Osteoblast (primary cell): ENCODE data around the gene FILIP1L. TPM values are rescaled to one million over a fixed set of nuclear protein-coding genes. Genes with fewer than 3 reads are reported as not detected.

Experiments
- DNase-seq: peaks from one replicate; pipeline ENCODE4 v3.0.0; 2011; ENCODE audit warnings: low spot score, mixed read lengths; ENCODE audit not compliant: insufficient read length; ENCODE audit errors: missing footprints
- H2AFZ ChIP-seq: 2 replicates; pipeline ENCODE4 v1.6.0; 2011; ENCODE audit warnings: mild to moderate bottlenecking, low read length
- H3K27ac ChIP-seq: 2 replicates; pipeline ENCODE4 v1.5.1; 2011; ENCODE audit warnings: mild to moderate bottlenecking, low read depth, low read length, moderate library complexity
- H3K27me3 ChIP-seq: 2 replicates; pipeline ENCODE4 v1.6.0; 2012; ENCODE audit warnings: mild to moderate bottlenecking, control low read depth, inconsistent platforms, low read length, moderate library complexity; ENCODE audit not compliant: insufficient read depth
- H3K36me3 ChIP-seq: 2 replicates; pipeline ENCODE4 v1.5.1; 2011; ENCODE audit warnings: mild to moderate bottlenecking, low read length, control low read depth, moderate library complexity; ENCODE audit not compliant: insufficient read depth
- H3K4me1 ChIP-seq: 2 replicates; pipeline ENCODE4 v1.5.1; 2011; ENCODE audit warnings: mild to moderate bottlenecking, low read length, control low read depth, moderate library complexity; ENCODE audit not compliant: insufficient read depth
- H3K4me2 ChIP-seq: 2 replicates; pipeline ENCODE4 v1.6.0; 2011; ENCODE audit warnings: mild to moderate bottlenecking, low read length; ENCODE audit not compliant: insufficient read depth
- H3K4me3 ChIP-seq: fragments of 200-600 bp; sonication (generic); 3 replicates; pipeline ENCODE4 v1.5.1; 2012; ENCODE audit warnings: mild to moderate bottlenecking, low read length, inconsistent platforms; ENCODE audit not compliant: insufficient read depth
- H3K79me2 ChIP-seq: 2 replicates; pipeline ENCODE4 v1.6.0; 2012; ENCODE audit warnings: mild to moderate bottlenecking, low read length, control low read depth, inconsistent platforms; ENCODE audit not compliant: insufficient read depth
- H3K9me3 ChIP-seq: 2 replicates; pipeline ENCODE4 v1.5.1; 2011; ENCODE audit warnings: low read depth, low read length, control low read depth
- H4K20me1 ChIP-seq: 2 replicates; pipeline ENCODE4 v1.6.0; 2012; ENCODE audit warnings: mild to moderate bottlenecking, low read length, control low read depth; ENCODE audit not compliant: insufficient read depth
- total RNA-seq: library from RNA; depleted of rRNA; stranded (reverse); fragments of >200 nt; gene quantifications from 2 replicates; pipeline ENCODE4 v1.2.3, GENCODE V29; 2012
- TF ChIP-seq, protein P1 (sequence below): IDR thresholded peaks from 2 replicates; pipeline ENCODE4 v1.5.1; 2011; ENCODE audit warnings: mild to moderate bottlenecking, low read depth, low read length, moderate library complexity; ENCODE audit errors: extremely low read depth

FILIP1L gene
- total RNA-seq, 1 donor, result 5.8 TPM

DNA sequence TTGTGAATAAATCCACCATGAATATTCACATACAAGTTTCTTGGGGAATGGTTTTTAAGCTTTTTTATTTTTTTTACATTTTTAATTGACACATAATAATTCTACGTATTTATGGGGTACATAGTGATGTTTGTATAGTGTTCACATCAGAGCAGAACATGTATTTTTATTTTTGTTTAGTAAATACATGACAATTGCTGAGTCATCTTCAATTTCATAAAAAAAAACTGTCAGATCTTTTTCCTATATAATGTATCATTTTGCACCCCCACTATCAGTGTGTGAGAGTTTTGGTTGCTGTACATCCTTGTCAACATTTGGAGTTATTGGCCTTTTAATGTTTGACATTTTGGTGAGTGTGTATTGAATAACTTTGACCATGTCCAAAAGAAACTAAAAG, 39.9 kb upstream of the FILIP1L start:
- Histone ChIP-seq H3K4me1 (peaks cover 12% of the 10 kb centered on the region), H3K27me3 (no peaks in the 10 kb centered on the region), H3K27ac (no peak overlapping the region), H3K36me3 (no peaks in the 10 kb centered on the region), H3K4me2 (no peak overlapping the region), H4K20me1 (no peaks in the 10 kb centered on the region), H3K79me2 (no peaks in the 10 kb centered on the region), H3K4me3 (no peak overlapping the region), H3K9me3 (no peaks in the 10 kb centered on the region), H2AFZ (no peak overlapping the region)
- no peak for DNase-seq
- TF ChIP-seq, protein P1, sequence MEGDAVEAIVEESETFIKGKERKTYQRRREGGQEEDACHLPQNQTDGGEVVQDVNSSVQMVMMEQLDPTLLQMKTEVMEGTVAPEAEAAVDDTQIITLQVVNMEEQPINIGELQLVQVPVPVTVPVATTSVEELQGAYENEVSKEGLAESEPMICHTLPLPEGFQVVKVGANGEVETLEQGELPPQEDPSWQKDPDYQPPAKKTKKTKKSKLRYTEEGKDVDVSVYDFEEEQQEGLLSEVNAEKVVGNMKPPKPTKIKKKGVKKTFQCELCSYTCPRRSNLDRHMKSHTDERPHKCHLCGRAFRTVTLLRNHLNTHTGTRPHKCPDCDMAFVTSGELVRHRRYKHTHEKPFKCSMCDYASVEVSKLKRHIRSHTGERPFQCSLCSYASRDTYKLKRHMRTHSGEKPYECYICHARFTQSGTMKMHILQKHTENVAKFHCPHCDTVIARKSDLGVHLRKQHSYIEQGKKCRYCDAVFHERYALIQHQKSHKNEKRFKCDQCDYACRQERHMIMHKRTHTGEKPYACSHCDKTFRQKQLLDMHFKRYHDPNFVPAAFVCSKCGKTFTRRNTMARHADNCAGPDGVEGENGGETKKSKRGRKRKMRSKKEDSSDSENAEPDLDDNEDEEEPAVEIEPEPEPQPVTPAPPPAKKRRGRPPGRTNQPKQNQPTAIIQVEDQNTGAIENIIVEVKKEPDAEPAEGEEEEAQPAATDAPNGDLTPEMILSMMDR, result no peak

DNA sequence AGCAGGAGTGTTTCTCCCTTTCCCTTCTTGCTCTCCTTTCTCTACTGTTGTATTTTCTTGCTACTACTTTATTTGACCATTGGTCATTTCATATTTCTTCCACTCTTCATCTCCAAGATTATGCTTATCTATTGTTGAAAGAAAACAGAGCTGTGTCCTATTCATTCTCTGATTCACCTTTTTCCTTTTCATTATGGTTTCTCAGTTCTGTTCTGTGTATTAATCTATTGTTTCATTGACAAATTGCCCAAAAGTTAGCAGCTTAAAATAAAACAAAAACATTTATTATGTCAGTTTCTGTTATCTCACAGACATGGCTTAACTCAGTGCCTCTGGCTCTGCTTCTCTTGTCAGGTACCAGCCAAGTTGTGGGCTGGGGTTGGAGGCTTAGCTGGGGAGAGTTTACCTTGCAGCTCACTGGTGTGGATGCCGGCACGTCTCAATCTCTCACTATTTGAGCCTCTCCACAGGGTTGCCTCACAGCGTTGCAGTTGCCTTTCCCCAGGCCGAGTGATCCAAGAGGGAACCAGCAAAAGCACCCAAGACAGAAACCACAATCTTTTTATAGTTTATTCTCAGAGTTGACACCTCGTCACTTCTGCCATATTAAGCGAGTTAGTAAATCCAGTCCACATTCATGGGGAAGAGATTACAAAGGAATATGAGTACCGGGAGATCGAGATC, 36.9 kb upstream of the FILIP1L start:
- Histone ChIP-seq H3K4me1 (peaks cover 2% of the 10 kb centered on the region), H3K4me3 (no peak overlapping the region), H2AFZ (no peak overlapping the region), H3K27me3 (no peaks in the 10 kb centered on the region), H4K20me1 (no peaks in the 10 kb centered on the region), H3K79me2 (no peaks in the 10 kb centered on the region), H3K36me3 (no peaks in the 10 kb centered on the region), H3K27ac (no peak overlapping the region), H3K4me2 (no peak overlapping the region), H3K9me3 (no peaks in the 10 kb centered on the region)
- DNase-seq, result no peak
- TF ChIP-seq, protein P1, result no peak

DNA sequence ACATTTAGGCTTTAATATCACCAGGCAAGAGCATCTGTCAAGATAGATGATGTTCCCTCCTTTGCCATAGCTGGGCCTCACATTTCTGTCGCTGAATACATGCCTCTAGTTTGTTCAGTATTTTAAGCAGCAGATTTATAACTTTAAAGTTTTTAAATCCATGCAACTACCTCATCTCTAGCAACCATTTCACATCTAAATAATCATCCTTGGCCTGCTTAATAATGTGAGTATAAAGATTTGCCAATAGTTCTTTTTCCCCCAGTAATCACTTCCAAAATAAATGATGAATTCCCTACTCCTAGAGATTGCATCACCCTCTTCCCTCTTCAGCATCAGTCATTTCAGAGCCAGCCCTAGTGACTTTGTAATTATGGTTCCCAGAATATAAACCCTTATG, 36.2 kb upstream of the FILIP1L start:
- H3K4me1 ChIP-seq, result peaks cover 2% of the 10 kb centered on the region
- H3K79me2 ChIP-seq, result no peaks in the 10 kb centered on the region
- peak; percentile 67 for DNase-seq
- no peaks in the 10 kb centered on the region for H4K20me1 ChIP-seq
- no peaks in the 10 kb centered on the region for H3K9me3 ChIP-seq
- no peaks in the 10 kb centered on the region for H3K27me3 ChIP-seq
- TF ChIP-seq, protein P1, result no peak
- H3K4me2 ChIP-seq, result no peak overlapping the region
- H3K4me3 ChIP-seq, result no peak overlapping the region
- H3K27ac ChIP-seq, result peak overlapping the region; percentile 40
- H2AFZ ChIP-seq, result no peak overlapping the region
- H3K36me3 ChIP-seq, result no peaks in the 10 kb centered on the region

DNA sequence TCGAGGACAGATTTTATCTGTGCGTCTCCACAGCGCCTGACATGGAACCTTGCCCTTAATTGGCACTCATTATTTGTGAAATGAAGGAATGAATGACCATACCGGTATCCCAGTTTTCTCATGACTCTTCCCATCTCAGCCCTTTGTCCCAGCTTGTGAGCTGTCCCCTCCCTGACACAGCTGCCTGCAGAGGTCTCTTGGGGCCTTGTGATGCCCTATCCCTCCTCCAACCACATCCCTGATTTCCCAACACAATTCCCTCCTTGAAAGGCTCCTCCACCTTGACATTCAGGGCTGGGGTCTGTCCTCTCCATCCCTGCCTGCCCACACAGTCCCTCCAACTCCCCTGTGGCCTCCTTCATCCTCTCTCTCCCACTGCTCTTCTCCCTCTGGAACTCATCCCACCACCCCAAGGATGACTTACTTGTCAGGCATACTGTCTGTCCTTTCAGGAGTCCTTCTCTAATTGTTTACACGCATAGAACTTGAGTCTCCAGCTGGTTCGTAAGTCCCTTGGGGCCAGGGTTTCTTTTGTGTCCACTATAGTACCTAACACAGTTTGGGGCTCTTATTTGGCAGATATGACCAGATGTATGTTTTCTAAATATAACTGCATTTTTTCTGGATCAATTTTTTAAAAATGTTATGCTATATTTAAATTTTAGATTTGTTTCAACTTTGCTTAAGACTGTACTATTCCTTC, 35.6 kb upstream of the FILIP1L start:
- no peak overlapping the region for H3K4me2 ChIP-seq
- TF ChIP-seq, protein P1, result no peak
- H3K4me3 ChIP-seq, result no peak overlapping the region
- H3K79me2 ChIP-seq, result no peaks in the 10 kb centered on the region
- no peaks in the 10 kb centered on the region for H4K20me1 ChIP-seq
- peak overlapping the region; percentile 40 for H3K27ac ChIP-seq
- H2AFZ ChIP-seq, result no peak overlapping the region
- DNase-seq, result no peak
- H3K4me1 ChIP-seq, result peaks cover 2% of the 10 kb centered on the region
- H3K9me3 ChIP-seq, result no peaks in the 10 kb centered on the region
- no peaks in the 10 kb centered on the region for H3K36me3 ChIP-seq
- H3K27me3 ChIP-seq, result no peaks in the 10 kb centered on the region
